ENCODE data around the gene FMNL2.

DNA sequence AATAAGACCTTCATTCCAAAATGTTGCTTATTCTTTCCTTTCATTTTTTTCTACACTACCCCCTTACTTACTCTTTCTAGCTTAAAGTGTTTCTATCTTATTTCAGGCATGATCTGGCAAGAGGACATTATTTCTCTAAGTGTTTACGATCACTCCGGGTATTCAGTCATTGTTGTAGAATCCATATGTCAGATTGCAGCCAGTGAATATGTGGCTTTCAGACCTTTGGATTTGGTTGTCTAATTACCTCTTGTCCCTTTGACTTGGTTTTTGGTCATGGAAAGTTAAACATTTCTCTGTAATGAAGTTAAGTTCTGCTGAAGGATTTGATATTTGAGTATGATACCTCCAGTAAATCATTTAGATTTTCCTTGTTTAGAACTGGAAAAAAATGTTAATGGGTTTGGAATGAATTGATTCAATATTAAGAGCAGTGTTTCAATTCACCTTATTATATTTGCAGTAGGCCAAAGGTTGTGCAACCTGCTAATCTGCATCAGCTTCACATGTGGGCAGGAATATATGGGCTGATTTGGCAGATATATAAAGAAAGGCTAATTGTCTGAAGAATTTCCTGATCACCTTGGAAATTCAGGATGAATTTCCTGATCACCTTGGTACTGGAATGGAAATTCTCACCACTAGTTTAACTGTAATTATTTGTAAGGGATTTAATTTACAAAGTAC lies 227.4 kb downstream of the FMNL2 start:
- TF ChIP-seq, protein P1, sequence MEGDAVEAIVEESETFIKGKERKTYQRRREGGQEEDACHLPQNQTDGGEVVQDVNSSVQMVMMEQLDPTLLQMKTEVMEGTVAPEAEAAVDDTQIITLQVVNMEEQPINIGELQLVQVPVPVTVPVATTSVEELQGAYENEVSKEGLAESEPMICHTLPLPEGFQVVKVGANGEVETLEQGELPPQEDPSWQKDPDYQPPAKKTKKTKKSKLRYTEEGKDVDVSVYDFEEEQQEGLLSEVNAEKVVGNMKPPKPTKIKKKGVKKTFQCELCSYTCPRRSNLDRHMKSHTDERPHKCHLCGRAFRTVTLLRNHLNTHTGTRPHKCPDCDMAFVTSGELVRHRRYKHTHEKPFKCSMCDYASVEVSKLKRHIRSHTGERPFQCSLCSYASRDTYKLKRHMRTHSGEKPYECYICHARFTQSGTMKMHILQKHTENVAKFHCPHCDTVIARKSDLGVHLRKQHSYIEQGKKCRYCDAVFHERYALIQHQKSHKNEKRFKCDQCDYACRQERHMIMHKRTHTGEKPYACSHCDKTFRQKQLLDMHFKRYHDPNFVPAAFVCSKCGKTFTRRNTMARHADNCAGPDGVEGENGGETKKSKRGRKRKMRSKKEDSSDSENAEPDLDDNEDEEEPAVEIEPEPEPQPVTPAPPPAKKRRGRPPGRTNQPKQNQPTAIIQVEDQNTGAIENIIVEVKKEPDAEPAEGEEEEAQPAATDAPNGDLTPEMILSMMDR (IDR thresholded peaks at IDR 0.05): no peak
- no peak for TF ChIP-seq ZFX (IDR thresholded peaks at IDR 0.05; ENCODE audit: borderline replicate concordance)
